ENCODE data around the gene CD22. TPM values are rescaled to one million over a fixed set of nuclear protein-coding genes. Genes with fewer than 3 reads are reported as not detected.
"Not testable (repeated sequence)": the region's sequence is repeated elsewhere in the genome, so short reads cannot be mapped to it uniquely, and the experiment has no call there.

The CD22 gene
- total RNA-seq, 4 donors from 2014 or later, result 7.2 to 22.8 (median 13.4) TPM

DNA sequence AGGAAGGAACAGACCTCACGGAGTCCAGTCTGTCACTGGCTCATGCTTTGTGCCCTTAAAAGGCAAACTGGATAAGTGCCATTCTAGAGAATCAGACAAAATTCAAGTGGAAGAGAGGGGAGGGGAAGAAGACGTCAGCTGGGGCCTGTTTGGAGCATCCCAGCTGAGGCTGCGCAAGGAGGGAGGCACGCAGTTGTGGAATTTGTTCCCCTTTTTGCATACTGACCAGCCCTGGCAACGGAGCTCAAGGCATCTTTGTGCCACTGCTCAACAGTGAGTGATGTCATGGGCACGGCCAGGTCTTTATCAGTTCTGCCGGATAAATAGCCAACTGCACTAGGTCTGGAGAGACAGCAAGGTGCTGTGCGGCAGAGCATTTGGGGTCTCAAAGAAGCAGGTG is 41.7 kb downstream of the CD22 start, which contains the start of gene GPR42:
TSS of gene GPR42 (plus strand) at position 347 of the 400 bp plus-strand sequence. CDS start 292 bp downstream, outside the sequence.
- H3K9me3 ChIP-seq, result peaks cover 0 to 3% (median 0%) of the 10 kb centered on the region in 4 donors
- no peaks in the 10 kb centered on the region for H3K27me3 ChIP-seq
- H3K4me1 ChIP-seq, result no peaks in the 10 kb centered on the region
- TF ChIP-seq, protein P1, sequence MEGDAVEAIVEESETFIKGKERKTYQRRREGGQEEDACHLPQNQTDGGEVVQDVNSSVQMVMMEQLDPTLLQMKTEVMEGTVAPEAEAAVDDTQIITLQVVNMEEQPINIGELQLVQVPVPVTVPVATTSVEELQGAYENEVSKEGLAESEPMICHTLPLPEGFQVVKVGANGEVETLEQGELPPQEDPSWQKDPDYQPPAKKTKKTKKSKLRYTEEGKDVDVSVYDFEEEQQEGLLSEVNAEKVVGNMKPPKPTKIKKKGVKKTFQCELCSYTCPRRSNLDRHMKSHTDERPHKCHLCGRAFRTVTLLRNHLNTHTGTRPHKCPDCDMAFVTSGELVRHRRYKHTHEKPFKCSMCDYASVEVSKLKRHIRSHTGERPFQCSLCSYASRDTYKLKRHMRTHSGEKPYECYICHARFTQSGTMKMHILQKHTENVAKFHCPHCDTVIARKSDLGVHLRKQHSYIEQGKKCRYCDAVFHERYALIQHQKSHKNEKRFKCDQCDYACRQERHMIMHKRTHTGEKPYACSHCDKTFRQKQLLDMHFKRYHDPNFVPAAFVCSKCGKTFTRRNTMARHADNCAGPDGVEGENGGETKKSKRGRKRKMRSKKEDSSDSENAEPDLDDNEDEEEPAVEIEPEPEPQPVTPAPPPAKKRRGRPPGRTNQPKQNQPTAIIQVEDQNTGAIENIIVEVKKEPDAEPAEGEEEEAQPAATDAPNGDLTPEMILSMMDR (IDR thresholded peaks at IDR 0.05), result no peak
- TF ChIP-seq POLR2A (IDR thresholded peaks at IDR 0.05) (no peak), EP300 (IDR thresholded peaks at IDR 0.05) (no peak)
- H3K27ac ChIP-seq, result no peak within 1 kb of the TSS
- DNase-seq (ENCODE audit: low spot score in 2 of 2), result no peak
- no peaks in the 10 kb centered on the region for H3K36me3 ChIP-seq
- H3K4me3 ChIP-seq, result no peak within 1 kb of the TSS
- WGBS, 2 donors, result 78 to 84% methylated on average over 7 of the region's 8 CpGs

DNA sequence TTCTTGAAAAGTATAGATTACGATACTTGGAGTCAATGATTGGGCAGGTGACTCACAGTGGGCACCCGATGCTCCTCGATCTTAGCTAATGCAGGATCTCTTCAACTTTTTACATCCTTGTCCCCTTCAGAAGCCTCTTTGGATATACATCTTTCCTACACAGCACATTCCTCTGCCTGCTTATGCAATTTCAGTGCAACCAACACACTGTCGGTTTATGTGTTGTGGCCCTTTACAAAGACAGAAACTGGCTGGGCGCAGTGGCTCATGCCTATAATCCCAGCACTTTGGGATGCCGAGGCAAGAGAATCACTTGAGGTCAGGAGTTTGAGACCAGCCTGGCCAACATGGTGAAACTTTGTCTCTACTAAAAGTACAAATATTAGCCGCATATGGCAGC is 44.5 kb downstream of the CD22 start:
- no peaks in the 10 kb centered on the region for H3K27me3 ChIP-seq
- WGBS, 2 donors, result 84 to 94% methylated on average over 7 of the region's 7 CpGs
- no peak for DNase-seq (ENCODE audit: low spot score in 2 of 2)
- H3K9me3 ChIP-seq, result peaks cover 0 to 8% (median 0%) of the 10 kb centered on the region in 4 donors
- H3K27ac ChIP-seq, result no peak overlapping the region
- H3K4me3 ChIP-seq, result no peak overlapping the region
- no peak for TF ChIP-seq EP300 (IDR thresholded peaks at IDR 0.05)
- TF ChIP-seq POLR2A (IDR thresholded peaks at IDR 0.05), result no peak
- TF ChIP-seq, protein P1 (IDR thresholded peaks at IDR 0.05), result no peak
- H3K36me3 ChIP-seq, result no peaks in the 10 kb centered on the region
- H3K4me1 ChIP-seq, result no peaks in the 10 kb centered on the region

DNA sequence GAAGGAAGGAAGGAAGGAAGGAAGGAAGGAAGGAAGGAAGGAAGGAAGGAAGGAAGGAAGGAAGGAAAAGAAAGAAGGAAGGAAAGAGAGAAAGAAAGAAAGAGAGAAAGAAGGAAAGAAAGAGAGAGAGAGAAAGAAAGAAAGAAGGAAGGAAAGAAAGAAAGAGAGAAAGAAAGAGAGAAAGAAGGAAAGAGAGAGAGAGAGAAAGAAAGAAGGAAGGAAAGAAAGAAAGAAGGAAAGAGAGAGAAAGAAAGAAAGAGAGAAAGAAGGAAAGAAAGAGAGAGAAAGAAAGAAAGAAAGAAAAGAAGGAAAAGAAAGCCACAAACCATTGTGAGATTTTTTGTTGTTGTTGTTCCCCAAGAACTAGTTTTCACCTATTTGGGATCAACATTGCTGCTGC is 45.0 kb downstream of the CD22 start:
- not testable (repeated sequence) for H3K4me3 ChIP-seq; H3K4me1 ChIP-seq; H3K36me3 ChIP-seq; H3K27me3 ChIP-seq; DNase-seq (ENCODE audit: low spot score in 2 of 2); H3K27ac ChIP-seq
- peaks cover 0 to 12% (median 0%) of the 10 kb centered on the region in 4 donors for H3K9me3 ChIP-seq

DNA sequence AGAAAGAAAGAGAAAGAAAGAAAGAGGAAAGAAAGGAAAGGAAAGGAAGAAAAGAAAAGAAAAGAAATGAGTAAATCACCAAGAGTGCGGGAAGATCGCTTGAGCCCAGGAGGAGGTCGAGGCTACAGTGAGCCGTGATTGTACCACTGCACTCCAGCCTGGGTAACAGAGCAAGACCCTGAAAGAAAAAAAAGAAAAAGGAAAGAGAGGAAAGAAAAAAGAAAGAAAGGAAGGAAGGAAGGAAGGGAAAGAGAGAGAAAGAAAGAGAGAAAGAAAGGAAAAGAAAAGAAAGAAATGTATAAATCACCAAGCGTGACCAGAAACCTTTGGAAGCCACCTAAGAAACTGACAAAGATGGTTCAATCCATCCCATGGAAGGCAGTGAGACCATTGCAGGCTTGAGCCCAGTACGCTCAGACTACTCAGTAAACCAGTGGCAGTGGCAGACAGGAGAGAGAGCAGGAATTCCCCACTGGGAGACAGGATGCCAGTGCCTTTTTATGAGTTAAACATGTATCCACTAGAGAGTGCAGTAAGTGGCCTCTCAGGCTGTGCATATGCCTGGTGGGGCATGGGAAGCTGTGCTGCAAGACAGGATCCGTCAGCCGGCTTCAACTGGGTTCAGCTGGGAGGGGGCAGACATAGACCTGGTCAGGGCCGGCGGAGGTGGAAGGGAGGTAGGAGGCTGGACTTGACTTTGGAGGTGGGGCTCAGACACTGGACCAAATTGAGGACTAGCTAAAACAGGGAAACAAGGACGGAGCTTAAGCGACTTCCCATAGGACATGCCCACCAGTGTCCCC is 46.7 kb downstream of the CD22 start:
- TF ChIP-seq EP300 (IDR thresholded peaks at IDR 0.05) (no peak), POLR2A (IDR thresholded peaks at IDR 0.05) (no peak)
- TF ChIP-seq, protein P1 (IDR thresholded peaks at IDR 0.05), result no peak
- WGBS, 2 donors, result 80 to 87% methylated on average over 12 of the region's 12 CpGs
- Histone ChIP-seq H3K4me1 (no peaks in the 10 kb centered on the region), H3K36me3 (no peaks in the 10 kb centered on the region), H3K27ac (no peak overlapping the region), H3K9me3 (peaks cover 0 to 9% (median 0%) of the 10 kb centered on the region in 4 donors), H3K27me3 (no peaks in the 10 kb centered on the region), H3K4me3 (no peak overlapping the region)
- DNase-seq (ENCODE audit: low spot score in 2 of 2), result no peak

DNA sequence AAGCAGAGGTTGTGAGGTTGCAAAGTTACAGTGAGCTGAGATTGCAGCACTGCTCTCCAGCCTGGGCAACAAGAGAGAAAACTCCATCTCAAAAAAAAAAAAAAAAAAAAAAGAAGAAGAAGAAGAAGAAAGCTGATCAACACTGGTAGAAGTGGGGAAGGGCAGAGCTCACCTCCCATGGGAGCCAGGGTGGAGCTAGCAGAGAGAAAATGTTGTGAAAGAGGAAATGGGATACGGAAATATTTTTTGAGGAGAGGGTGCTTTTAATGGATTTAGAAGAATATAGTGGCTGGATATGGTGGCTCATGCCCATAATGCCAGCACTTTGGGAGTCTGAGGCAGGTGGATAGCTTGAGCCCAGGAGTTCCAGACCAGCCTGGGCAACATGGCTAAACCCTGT is 48.7 kb downstream of the CD22 start:
- TF ChIP-seq POLR2A (IDR thresholded peaks at IDR 0.05), result no peak
- TF ChIP-seq EP300 (IDR thresholded peaks at IDR 0.05), result no peak
- TF ChIP-seq, protein P1 (IDR thresholded peaks at IDR 0.05), result no peak

More for the DNA sequence above, 48.7 kb downstream of the CD22 start:
- Histone ChIP-seq H3K4me1 (no peaks in the 10 kb centered on the region), H3K27ac (no peak overlapping the region), H3K9me3 (peaks cover 0 to 9% (median 0%) of the 10 kb centered on the region in 4 donors), H3K4me3 (no peak overlapping the region), H3K36me3 (no peaks in the 10 kb centered on the region), H3K27me3 (no peaks in the 10 kb centered on the region)
- DNase-seq (ENCODE audit: low spot score in 2 of 2), result no peak
- 47 to 56% methylated on average over 1 of the region's 1 CpG for WGBS, 2 donors

All from tibial nerve (tissue), 4 donors.